NCI-H1048 (cell line): ENCODE data around the gene SYCE3.
"Not testable (repeated sequence)": the region's sequence is repeated elsewhere in the genome, so short reads cannot be mapped to it uniquely, and the experiment has no call there.

Experiments used
- DNase-seq: peaks from one replicate; lab custom pipeline; 2025; lab: John Stamatoyannopoulos, UW

Gene SYCE3

GRCh38 chr22:50548921-50549790, 13.6 kb downstream of the SYCE3 start:
- DNase-seq: no peak

- no peak for DNase-seq
Observed at GRCh38 chr22:50548040-50548920, 14.4 kb downstream of the SYCE3 start.

GRCh38 chr22:50547263-50547985, 15.3 kb downstream of the SYCE3 start:
- DNase-seq: no peak

- DNase-seq: no peak
Observed at GRCh38 chr22:50546326-50547262, 16.1 kb downstream of the SYCE3 start.

GRCh38 chr22:50545522-50546325, 17.0 kb downstream of the SYCE3 start, which contains the start of gene KLHDC7B:
KLHDC7B (plus strand) TSS chr22:50545899; CDS start chr22:50546244, 345 bp downstream.
- no peak for DNase-seq

- DNase-seq: no peak
Observed at GRCh38 chr22:50544746-50545253, 17.9 kb downstream of the SYCE3 start.

- DNase-seq: no peak
Observed at GRCh38 chr22:50544078-50544745, 18.5 kb downstream of the SYCE3 start.

GRCh38 chr22:50542416-50542927, 20.2 kb downstream of the SYCE3 start:
- no peak for DNase-seq

DNA sequence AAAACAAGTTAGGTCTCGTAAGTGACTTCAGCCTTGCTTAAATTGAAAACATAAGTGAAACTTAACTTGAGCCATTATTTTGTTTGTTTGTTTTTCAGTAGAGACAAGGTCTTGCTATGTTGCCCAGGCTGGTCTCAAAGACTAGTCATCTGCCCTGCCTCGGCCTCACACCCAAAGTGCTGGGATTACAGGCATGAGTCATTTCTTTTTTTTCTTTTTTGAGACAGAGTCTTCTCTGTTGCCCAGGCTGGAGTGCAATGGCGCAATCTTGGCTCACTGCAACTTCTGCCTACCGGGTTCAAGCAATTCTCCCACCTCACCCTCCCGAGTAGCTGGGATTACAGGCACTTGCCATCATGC, 21.1 kb downstream of the SYCE3 start:
- not testable (repeated sequence) for DNase-seq

DNA sequence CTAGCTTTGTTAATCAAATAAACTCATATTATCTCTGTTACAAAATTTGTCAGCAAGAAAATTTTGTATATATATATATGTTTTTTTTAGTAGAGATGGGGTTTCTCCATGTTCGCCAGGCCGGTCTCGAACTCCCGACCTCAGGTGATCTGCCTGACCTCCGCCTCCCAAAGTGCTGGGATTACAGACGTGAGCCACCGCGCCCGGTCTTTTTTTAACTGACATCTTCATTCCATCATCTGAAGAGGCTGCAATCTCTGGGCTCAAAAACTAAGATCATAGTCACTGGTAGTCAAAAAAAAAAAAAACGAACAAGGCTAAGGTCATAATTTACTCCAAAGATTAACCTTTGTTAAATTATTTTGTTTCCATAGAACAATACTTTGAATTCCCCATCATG, 22.3 kb downstream of the SYCE3 start:
- DNase-seq: no peak

DNA sequence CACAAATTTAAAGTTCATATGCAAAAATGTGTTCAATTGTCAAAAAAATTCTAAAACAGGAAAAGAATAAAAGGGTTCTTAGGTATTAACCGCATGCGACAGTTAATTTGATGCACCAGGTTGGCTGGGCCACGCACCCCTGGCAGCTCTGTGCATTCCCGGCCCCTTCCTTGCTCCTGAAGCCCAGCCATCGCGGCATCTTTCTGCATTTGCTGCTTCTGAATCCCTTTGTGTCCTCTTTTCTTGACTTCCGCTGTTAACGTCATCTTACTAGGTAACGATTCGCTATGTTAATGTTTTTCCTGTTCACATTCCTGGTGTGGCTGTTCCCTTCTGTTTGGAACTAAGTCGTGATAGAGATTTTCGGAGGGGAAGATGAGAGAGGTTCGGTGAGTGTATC, 25.0 kb downstream of the SYCE3 start:
- DNase-seq: no peak

DNA sequence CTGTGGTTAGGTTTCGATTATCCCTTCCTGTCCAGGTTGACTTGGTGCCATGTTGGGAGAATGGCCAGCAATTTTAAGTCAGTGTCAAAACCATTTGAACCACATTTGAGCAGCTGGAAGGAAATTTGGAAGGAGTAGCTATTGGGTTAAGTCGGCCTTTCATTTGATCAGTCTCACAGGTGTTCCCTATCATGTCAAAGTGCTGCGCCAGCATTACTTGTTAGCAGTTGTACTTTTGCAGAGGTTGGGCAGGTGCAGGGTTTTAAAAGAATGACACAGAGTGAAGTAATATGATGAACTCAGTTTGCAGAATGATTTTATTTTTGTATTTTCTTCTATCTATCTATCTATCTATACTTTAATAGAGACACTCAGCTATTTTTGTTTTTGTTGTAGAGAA, 26.5 kb downstream of the SYCE3 start:
- no peak for DNase-seq

DNA sequence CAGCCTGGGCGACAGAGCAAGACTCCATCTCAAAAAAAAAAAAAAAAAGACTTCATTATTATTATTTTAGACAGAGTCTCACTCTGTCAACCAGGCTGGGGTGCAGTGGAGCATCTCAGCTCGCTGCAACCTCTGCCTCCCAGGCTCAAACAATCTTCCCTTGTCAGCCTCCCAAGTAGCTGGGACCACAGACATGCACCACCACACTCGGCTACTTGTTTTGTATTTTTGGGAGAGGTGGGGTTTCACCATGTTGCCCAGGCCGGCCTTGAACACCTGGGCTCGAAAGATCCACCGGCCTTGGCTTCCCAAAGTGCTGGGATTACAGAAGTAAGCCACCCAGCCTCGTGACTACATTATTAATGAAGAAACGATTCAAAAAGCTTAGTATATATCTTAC, 27.6 kb downstream of the SYCE3 start:
- no peak for DNase-seq

GRCh38 chr22:50533856-50534711, 28.6 kb downstream of the SYCE3 start:
- not testable (repeated sequence) for DNase-seq

- DNase-seq: no peak
Observed at GRCh38 chr22:50532824-50533796, 29.6 kb downstream of the SYCE3 start.

- no peak for DNase-seq
Observed at GRCh38 chr22:50531962-50532674, 30.6 kb downstream of the SYCE3 start.
